Muscle layer of colon (tissue), 2 donors: ENCODE measurements around the gene FAM241B.

Experiments used
- H3K27ac ChIP-seq: one replicate; pipeline ENCODE4 v1.7.0; 2013; ENCODE audit warnings: low read depth, mild to moderate bottlenecking, low read length, moderate library complexity
- H3K27me3 ChIP-seq, 2 donors: one replicate each; pipeline ENCODE4 v1.7.0; 2013; ENCODE audit warnings: low read length in 2 of 2, mild to moderate bottlenecking in 2 of 2; ENCODE audit not compliant: insufficient read depth in 2 of 2, control insufficient read depth in 1 of 2
- H3K36me3 ChIP-seq: one replicate; pipeline ENCODE4 v1.7.0; 2013; ENCODE audit warnings: mild to moderate bottlenecking, low read length; ENCODE audit not compliant: insufficient read depth
- H3K4me1 ChIP-seq: one replicate; pipeline ENCODE4 v1.7.0; 2013; ENCODE audit warnings: mild to moderate bottlenecking, low read length; ENCODE audit not compliant: insufficient read depth
- H3K4me3 ChIP-seq, 2 donors: one replicate each; pipeline ENCODE4 v1.7.0; 2013; ENCODE audit warnings: low read length in 2 of 2, low read depth in 1 of 2, mild to moderate bottlenecking in 1 of 2, moderate library complexity in 1 of 2
- H3K9ac ChIP-seq: one replicate; pipeline ENCODE4 v1.7.0; 2013; ENCODE audit warnings: low read length
- H3K9me3 ChIP-seq: one replicate; pipeline ENCODE4 v1.7.0; 2013; ENCODE audit warnings: mild to moderate bottlenecking, low read length
- donor health status: abdominal sarcoma.
- donor health status: Adenocarcinoma of cecum.

Gene FAM241B

GRCh38 chr10:69679736-69680135, 49.7 kb downstream of the FAM241B start:
- H3K4me1 ChIP-seq: no peaks in the 10 kb centered on the region
- H3K4me3 ChIP-seq: no peak overlapping the region
- peaks cover 4 to 8% of the 10 kb centered on the region in 2 donors for H3K27me3 ChIP-seq
- no peaks in the 10 kb centered on the region for H3K36me3 ChIP-seq
- H3K9ac ChIP-seq: no peak overlapping the region
- H3K27ac ChIP-seq: no peak overlapping the region
- H3K9me3 ChIP-seq: no peaks in the 10 kb centered on the region

GRCh38 chr10:69680610-69681009, 50.6 kb downstream of the FAM241B start:
- peaks cover 4 to 8% of the 10 kb centered on the region in 2 donors for H3K27me3 ChIP-seq
- H3K9ac ChIP-seq: no peak overlapping the region
- no peak overlapping the region for H3K4me3 ChIP-seq
- no peaks in the 10 kb centered on the region for H3K9me3 ChIP-seq
- H3K4me1 ChIP-seq: no peaks in the 10 kb centered on the region
- no peak overlapping the region for H3K27ac ChIP-seq
- H3K36me3 ChIP-seq: no peaks in the 10 kb centered on the region

GRCh38 chr10:69681436-69681835, 51.4 kb downstream of the FAM241B start:
- Histone ChIP-seq H3K27me3 (peaks cover 0 to 4% of the 10 kb centered on the region in 2 donors), H3K36me3 (no peaks in the 10 kb centered on the region), H3K4me3 (no peak overlapping the region), H3K9ac (no peak overlapping the region), H3K27ac (no peak overlapping the region), H3K4me1 (no peaks in the 10 kb centered on the region), H3K9me3 (no peaks in the 10 kb centered on the region)

GRCh38 chr10:69682955-69683474, 53.0 kb downstream of the FAM241B start:
- no peak overlapping the region for H3K27ac ChIP-seq
- H3K36me3 ChIP-seq: no peaks in the 10 kb centered on the region
- H3K4me3 ChIP-seq: no peak overlapping the region
- no peaks in the 10 kb centered on the region for H3K4me1 ChIP-seq
- H3K27me3 ChIP-seq: no peaks in the 10 kb centered on the region
- no peaks in the 10 kb centered on the region for H3K9me3 ChIP-seq
- H3K9ac ChIP-seq: no peak overlapping the region
